NCI-H1417 (cell line): ENCODE measurements around the gene ECI2.

Experiments used
- DNase-seq, 3 experiments: peaks; one replicate each; lab custom pipeline; 2025; lab: John Stamatoyannopoulos, UW

Gene ECI2, protein sequence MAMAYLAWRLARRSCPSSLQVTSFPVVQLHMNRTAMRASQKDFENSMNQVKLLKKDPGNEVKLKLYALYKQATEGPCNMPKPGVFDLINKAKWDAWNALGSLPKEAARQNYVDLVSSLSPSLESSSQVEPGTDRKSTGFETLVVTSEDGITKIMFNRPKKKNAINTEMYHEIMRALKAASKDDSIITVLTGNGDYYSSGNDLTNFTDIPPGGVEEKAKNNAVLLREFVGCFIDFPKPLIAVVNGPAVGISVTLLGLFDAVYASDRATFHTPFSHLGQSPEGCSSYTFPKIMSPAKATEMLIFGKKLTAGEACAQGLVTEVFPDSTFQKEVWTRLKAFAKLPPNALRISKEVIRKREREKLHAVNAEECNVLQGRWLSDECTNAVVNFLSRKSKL

GRCh38 chr6:4134841-4135664 lies at the start of gene ECI2:
ECI2 (minus strand) TSS chr6:4135575; CDS start chr6:4135560, 15 bp downstream.
- DNase-seq, result peak; percentile 70 to 93 (median 86)

- peak in 1 of 3 experiments; percentile 6 for DNase-seq
These were observed 45.4 kb upstream of the ECI2 start for GRCh38 chr6:4180652-4181255.

DNA sequence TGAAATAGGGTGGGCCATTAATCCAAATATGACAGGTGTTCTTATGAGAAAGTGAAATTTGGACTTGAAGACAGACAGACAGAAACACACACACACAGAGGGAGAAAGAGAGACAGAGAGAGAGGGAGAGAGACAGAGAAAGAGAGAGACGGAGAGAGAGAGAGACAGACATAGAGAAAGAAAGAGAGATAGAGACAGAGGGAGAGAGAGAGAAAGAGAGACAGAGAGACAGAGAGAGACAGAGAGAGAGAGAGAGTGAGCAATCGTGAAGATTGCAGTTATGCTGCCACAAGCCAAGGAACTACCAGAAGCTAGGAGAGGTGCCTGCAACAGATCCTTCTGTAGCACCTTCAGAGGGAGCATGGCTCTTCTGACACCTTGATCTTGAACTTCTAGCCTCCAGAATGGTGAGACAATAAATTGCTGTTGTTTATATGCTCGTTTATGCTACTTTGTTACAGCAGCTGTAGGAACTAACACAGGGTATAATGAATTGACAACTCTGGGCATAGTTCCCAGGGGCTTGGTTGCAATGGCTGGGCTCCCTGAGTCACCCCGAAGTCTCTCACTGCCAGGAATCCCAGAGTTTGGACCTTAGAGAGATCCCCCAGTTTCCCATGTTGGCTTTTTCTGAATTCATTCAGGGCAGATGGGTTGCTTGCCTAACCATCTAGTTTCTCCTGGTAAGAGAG lies 44.7 kb upstream of the ECI2 start:
- no peak for DNase-seq

- peak in 1 of 3 experiments; percentile 6 for DNase-seq
These were observed 43.5 kb upstream of the ECI2 start for GRCh38 chr6:4178737-4179333.

GRCh38 chr6:4176907-4177306 lies 41.5 kb upstream of the ECI2 start:
- no peak for DNase-seq

- DNase-seq, result no peak
These were observed 38.7 kb upstream of the ECI2 start for GRCh38 chr6:4174042-4174441.

DNA sequence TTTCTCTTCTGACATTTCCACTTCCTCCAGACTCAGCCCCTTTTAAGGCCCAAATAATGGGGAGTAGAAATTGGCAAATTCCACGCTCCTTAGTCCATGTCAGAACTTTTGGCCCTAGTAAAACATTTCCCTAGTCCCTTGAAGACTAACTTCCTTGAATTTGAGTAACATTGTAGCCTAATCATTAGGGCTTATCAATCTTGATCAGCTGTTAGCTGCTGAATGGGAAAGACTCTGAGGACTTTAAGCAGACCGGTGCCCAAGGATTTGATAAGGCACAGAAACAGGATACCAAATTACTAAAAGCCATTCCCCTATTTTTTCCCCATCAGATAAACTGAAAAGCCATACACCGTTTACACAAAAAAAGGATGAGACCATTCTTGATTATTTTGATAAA lies 37.0 kb upstream of the ECI2 start:
- DNase-seq, result no peak

DNA sequence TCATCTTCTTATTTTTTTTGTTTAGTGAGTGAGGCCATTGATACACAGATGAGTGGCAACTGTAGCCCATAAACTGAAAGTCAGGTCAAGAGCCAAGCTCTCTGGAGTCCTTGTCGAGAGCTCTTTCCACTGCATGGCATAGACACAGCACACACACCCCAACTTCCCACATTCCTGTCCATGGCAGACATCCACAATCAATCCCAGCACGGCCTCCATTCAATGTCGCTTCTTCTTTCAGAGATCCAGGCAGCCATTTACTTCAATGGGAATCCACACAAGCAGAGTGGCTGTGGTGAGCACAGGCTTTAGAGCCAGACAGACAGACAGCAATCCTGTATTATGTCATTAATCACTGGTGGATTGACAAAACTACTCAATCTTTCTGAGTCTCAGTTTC lies 34.9 kb upstream of the ECI2 start:
- DNase-seq, result no peak

- no peak for DNase-seq
These were observed 33.8 kb upstream of the ECI2 start for GRCh38 chr6:4169028-4169789.

GRCh38 chr6:4167833-4168232 lies 32.5 kb upstream of the ECI2 start:
- DNase-seq, result no peak

GRCh38 chr6:4167123-4167522 lies 31.7 kb upstream of the ECI2 start:
- DNase-seq, result no peak

- DNase-seq, result no peak
These were observed 29.1 kb upstream of the ECI2 start for GRCh38 chr6:4164456-4164855.

DNA sequence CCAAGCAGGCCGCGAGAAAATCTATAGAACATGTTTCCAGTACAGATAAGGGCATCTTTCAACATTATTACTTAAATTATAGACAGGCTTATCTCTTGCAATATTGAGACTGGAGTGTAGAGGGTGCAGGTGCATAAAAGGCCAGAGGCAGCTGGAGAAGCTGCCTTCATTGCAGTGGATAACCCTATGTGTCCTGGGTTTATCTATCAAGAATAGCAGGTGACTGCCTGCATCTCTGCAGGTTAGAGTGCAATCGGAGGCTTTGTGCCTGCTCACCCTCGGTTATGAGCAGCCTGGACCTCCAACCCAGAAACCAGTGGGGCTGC lies 28.7 kb upstream of the ECI2 start:
- no peak for DNase-seq

- no peak for DNase-seq
These were observed 28.2 kb upstream of the ECI2 start for GRCh38 chr6:4163408-4164116.

DNA sequence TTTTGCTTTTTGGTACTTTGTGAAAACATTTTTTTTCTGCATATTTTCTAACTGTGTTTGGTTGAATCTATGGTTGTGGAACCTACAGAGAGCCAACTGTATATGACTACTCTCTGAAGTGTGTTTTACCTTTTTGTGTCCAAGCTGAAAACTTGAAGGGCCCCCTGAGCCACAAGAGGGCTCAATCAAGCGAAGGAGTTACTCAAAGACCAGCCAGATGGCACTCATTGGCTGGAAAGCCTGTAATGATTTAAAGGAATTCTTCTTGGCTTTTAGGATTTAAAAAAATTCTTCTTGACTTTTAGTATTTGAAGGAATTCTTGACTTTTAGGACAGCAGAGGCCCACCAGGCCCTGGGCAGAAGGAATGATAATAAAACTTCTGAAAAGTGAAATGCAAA lies 27.0 kb upstream of the ECI2 start:
- no peak for DNase-seq

- DNase-seq, result no peak
These were observed 24.1 kb upstream of the ECI2 start for GRCh38 chr6:4159491-4159890.

GRCh38 chr6:4157506-4157905 lies 22.1 kb upstream of the ECI2 start:
- DNase-seq, result no peak

DNA sequence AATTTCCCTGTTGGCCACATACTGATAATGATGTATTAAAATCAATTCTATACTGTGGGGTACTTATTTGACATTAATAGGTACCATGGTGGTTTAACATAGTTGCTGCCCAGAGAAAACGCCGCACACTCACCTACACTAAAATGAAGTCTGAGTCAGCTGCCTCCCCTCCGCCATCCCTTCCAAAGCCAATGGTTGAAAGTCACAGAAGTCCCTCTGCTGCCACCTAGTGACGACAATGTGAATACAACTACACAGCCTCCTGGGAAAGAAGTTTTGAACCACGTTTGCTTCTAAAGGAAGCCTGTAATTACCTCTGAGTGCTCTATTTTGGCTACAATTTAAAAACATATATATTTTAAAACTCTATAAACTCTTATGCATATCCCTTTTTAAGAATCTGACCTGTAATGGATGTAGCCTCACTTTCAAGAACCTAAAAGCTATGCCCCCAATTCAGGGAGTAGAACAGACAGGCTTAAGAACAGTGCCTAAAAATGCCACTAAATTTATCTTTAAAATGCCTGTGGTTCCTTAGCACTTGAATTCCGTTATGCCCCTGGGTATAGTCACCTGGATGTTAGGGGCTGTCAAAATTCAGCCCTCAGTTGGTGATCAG lies 20.6 kb upstream of the ECI2 start:
- DNase-seq, result peak; percentile 70 to 91 (median 72)

DNA sequence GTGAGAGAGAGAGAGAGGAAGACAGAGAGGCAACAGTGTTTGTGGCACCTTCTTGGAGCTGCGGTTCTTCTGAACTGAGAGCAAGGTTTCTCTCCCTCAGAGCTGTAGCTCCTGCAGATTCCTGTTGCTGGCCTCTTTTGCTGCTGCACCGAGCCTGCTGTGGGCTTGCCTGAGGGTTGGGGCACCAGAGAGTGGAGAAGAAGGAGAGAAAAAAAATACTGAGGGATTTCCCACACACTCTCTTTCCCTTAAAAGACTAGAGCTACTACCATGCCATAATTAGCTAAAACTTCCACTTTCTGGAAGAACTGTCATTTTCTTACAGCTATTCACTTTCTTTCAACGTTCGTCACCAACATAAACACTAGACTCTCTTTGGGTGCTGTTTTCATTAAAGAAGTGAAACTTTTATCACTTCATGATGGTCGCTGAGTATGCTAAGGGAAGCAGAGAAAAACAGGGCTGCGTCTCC lies 18.2 kb upstream of the ECI2 start:
- no peak for DNase-seq

DNA sequence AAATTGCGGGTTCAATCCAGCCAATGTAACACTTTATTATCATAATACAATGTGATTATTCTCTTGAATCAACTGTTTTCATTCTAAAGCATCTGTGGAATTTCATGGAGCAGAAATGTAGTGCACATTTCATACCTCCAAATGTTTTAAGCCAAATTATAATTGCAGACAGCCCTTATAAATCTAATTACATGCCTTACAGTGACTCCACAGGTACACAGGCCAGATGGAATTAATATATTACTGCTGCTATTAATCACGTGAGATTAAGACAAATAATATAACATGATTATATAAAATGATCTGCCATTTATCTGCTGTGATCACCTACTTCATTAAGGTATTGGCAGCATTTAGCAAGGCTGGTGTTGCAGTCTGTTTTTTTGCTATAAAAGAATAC lies 9.7 kb upstream of the ECI2 start:
- no peak for DNase-seq
